HG03097 (cell line): Measurements from ENCODE around the gene LPCAT4.
"Not testable (repeated sequence)": the region's sequence is repeated elsewhere in the genome, so short reads cannot be mapped to it uniquely, and the experiment has no call there.

ENCODE experiments used
- ATAC-seq: cut with Tn5 transposase; IDR thresholded peaks from one replicate; pipeline ENCODE4 v1.9.1; 2021; ENCODE audit not compliant: unreplicated experiment, low FRiP score

Gene LPCAT4

GRCh38 chr15:34367101-34368081, at the start of gene LPCAT4:
Gene LPCAT4 (minus strand): TSS chr15:34367196. CDS start chr15:34367100, 96 bp downstream.
- peak; percentile 79 for ATAC-seq

- not testable (repeated sequence) for ATAC-seq
Measured at GRCh38 chr15:34409511-34409910, 42.5 kb upstream of the LPCAT4 start.

- ATAC-seq: not testable (repeated sequence)
Measured at GRCh38 chr15:34408973-34409372, 42.0 kb upstream of the LPCAT4 start.

- ATAC-seq: not testable (repeated sequence)
Measured at GRCh38 chr15:34403899-34404298, 36.9 kb upstream of the LPCAT4 start.

GRCh38 chr15:34403160-34403598, 36.2 kb upstream of the LPCAT4 start:
- ATAC-seq: peak; percentile 54

GRCh38 chr15:34397637-34398259, 30.8 kb upstream of the LPCAT4 start:
- ATAC-seq: peak; percentile 64

GRCh38 chr15:34392981-34393380, 26.0 kb upstream of the LPCAT4 start:
- not testable (repeated sequence) for ATAC-seq

GRCh38 chr15:34389594-34390086, 22.6 kb upstream of the LPCAT4 start:
- not testable (repeated sequence) for ATAC-seq

- not testable (repeated sequence) for ATAC-seq
Measured at GRCh38 chr15:34381829-34382521, 15.0 kb upstream of the LPCAT4 start.

- ATAC-seq: not testable (repeated sequence)
Measured at GRCh38 chr15:34380491-34380890, 13.5 kb upstream of the LPCAT4 start.

GRCh38 chr15:34376856-34377255, 9.9 kb upstream of the LPCAT4 start:
- ATAC-seq: no peak

GRCh38 chr15:34375541-34375940, 8.5 kb upstream of the LPCAT4 start:
- ATAC-seq: not testable (repeated sequence)

GRCh38 chr15:34374816-34375215, 7.8 kb upstream of the LPCAT4 start:
- no peak for ATAC-seq

GRCh38 chr15:34373951-34374350, 7.0 kb upstream of the LPCAT4 start:
- no peak for ATAC-seq

GRCh38 chr15:34370643-34371042, 3.6 kb upstream of the LPCAT4 start:
- no peak for ATAC-seq

- no peak for ATAC-seq
Measured at GRCh38 chr15:34370129-34370528, 3.1 kb upstream of the LPCAT4 start.

GRCh38 chr15:34366271-34367065, 528 bp downstream of the LPCAT4 start:
- no peak for ATAC-seq

GRCh38 chr15:34365836-34366235, 1.2 kb downstream of the LPCAT4 start:
- no peak for ATAC-seq

- no peak for ATAC-seq
Measured at GRCh38 chr15:34365091-34365825, 1.7 kb downstream of the LPCAT4 start.
